ENCODE results near the gene RAB40C.

The RAB40C gene

DNA sequence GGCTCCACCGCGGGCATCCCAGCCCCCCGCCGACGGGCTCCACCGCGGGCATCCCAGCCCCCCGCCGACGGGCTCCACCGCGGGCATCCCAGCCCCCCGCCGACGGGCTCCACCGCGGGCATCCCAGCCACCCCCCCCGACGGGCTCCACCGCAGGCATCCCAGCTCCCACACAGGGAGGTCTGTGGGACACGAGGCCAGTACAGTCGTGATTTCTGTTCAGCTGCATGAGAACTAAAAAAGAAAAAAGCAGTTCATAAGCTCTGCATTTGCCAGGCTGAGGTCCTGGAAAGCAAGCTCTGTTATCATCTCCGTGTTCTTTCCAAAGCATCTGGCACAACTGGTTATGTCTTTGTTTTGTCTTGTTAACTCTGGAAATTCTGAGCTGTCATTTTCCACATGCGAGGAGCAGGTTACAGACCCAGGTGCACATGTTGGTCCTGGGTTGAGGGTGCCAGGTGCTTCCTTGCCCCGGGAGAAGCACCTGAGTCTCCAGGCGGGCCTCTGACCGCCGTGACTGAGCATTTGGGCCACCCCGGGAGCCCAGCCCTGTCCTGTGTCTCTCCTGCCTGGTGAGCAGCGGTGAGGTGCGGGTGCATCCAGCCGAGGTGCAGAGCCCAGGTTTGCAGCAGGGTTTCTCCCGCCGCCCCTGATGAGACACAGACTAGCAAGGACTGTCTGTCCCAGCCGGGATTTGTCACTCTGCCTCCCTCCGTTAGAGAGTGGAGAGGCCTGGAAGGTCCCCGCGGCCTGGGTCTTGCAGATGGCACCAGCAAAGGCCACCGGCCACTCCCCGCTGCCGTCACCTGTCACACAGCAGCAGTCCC lies 31.0 kb downstream of the RAB40C start:
- ATAC-seq (ENCODE audit: low read depth): no peak
- no peaks in the 10 kb centered on the region for H3K27me3 Mint-ChIP-seq
- H3K4me1 Mint-ChIP-seq: peaks cover 3% of the 10 kb centered on the region
- no peak overlapping the region for H3K27ac Mint-ChIP-seq
- no peak for DNase-seq (ENCODE audit: low spot score in 2 of 2)
- no peaks in the 10 kb centered on the region for H3K9me3 Mint-ChIP-seq
- no peak overlapping the region for H3K4me3 Mint-ChIP-seq
- no peaks in the 10 kb centered on the region for H3K36me3 Mint-ChIP-seq

DNA sequence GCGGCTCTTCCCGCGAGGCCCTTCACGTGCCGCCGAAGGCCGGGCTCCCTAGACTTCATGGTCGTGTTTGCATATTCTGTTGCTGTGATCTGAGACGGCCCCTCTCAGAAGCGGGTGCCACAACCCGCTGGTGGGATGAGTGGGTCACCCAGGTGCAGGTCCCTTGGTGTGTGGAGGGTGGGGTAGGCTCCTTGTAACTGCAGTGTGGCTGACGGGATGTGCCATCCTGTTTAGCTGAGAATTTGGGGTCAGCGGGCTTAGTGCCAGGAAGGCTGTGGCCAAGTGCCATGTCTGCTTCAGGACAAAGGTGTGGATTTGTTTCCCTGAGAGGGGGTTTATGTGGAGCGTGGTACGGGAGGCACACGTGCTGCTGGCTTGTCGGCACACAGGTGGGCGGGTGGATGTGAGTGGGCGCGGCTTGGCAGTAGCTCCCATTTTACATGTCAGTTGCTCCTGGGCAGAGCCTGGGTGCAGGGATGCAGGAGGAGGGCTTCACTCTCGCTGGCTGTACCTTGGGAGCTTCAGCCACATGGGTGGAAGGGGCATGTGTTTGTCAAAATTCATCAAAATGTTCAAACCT lies 31.8 kb downstream of the RAB40C start:
- peaks cover 3% of the 10 kb centered on the region for H3K4me1 Mint-ChIP-seq
- H3K27me3 Mint-ChIP-seq: no peaks in the 10 kb centered on the region
- H3K36me3 Mint-ChIP-seq: peaks cover 3% of the 10 kb centered on the region
- no peak overlapping the region for H3K27ac Mint-ChIP-seq
- ATAC-seq (ENCODE audit: low read depth) (no peak), DNase-seq (ENCODE audit: low spot score in 2 of 2) (no peak)
- H3K4me3 Mint-ChIP-seq: no peak overlapping the region
- H3K9me3 Mint-ChIP-seq: no peaks in the 10 kb centered on the region

DNA sequence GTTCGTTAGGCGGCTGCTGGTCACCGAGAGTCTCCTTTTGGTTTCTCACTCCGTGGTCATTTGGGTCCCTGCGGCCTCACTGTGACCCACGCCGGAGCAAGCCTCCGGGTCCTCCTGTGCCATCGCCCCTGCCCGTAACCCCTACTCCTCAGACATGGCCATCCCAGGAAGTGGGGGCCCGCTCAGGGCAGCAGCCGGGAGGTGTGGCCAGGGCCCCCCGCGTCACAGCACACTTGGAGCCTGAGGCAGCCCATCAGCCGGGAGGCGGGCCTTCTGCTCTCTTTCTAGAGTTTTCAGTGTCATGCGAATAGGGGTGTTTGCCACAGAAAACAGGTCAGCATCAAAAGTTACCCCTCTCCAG lies 33.0 kb downstream of the RAB40C start:
- Mint-ChIP-seq H3K27ac (no peak overlapping the region), H3K27me3 (no peaks in the 10 kb centered on the region), H3K4me1 (peaks cover 3% of the 10 kb centered on the region), H3K4me3 (no peak overlapping the region), H3K9me3 (no peaks in the 10 kb centered on the region), H3K36me3 (peaks cover 5% of the 10 kb centered on the region)
- no peak for ATAC-seq (ENCODE audit: low read depth)
- no peak for DNase-seq (ENCODE audit: low spot score in 2 of 2)

DNA sequence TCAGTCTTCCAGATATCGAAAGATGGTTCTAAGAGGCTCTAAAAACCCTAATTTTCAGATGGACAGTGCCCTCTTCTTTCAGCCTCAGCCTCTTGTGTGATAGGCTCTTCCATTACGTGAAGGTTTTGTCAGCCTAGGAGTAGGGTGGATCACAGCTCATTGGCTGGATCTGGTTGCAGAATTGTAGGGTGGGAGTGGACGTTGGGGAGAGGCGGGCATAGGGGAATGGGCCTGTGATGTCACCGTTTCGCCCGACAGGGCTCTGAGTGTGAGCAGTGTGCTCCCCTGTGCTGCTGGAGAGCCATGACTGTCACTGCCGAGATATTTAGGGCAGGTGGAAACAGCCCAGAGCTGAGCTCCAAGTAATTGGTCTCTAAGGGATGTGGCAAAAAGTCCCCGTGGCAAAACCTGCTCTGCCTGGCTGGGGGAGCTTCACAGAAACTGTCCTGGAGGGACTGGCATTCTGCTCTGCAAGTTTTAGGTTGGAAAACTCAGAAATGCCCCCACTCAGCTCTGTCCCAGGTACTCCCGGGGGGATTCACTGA lies 34.7 kb downstream of the RAB40C start:
- ATAC-seq (ENCODE audit: low read depth) (no peak), DNase-seq (ENCODE audit: low spot score in 2 of 2) (no peak)
- Mint-ChIP-seq H3K27ac (no peak overlapping the region), H3K27me3 (no peaks in the 10 kb centered on the region), H3K9me3 (no peaks in the 10 kb centered on the region), H3K4me1 (peaks cover 3% of the 10 kb centered on the region), H3K4me3 (no peak overlapping the region), H3K36me3 (peaks cover 5% of the 10 kb centered on the region)

DNA sequence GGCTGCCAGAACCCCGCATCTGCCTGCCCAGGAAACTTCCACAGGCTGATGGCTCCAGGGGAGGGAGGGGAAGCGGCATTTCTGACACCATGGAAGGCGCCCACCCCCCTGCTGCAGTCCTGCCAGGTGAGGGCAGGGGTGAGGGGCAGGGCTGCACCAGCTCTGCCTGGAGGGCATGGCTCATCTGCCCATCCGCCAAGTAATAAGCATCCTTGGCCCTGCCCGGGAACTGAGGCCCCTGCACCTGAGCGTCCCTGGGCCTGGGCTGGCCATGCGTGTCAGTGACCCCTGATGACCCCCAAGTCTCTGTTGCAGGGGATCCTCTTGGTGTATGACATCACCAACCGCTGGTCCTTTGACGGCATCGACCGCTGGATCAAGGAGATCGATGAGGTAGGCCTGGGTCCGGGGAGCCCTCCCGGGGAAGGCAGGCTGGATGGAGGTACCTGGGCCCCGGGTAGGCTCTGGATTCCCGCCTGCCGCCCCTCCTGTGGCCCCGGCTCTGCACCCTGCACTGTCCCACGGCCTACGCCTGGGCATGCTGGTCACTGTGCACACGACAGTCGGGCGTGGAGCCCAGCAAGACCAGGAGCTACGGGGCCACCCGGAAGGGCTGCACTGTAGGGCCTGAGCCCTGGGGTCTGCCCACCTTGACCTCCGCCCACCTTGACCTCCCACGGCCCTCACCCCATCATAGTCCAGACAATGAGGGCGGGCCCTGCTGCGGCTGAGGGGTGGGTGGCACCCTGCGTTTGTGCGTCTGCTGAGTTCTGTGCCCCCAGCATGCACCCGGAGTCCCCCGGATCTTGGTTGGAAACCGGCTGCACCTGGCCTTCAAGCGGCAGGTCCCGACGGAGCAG lies 35.5 kb downstream of the RAB40C start:
- Mint-ChIP-seq H3K27ac (no peak overlapping the region), H3K4me3 (no peak overlapping the region), H3K36me3 (peaks cover 5% of the 10 kb centered on the region), H3K27me3 (no peaks in the 10 kb centered on the region), H3K9me3 (no peaks in the 10 kb centered on the region), H3K4me1 (peaks cover 3% of the 10 kb centered on the region)
- ATAC-seq (ENCODE audit: low read depth) (no peak), DNase-seq (ENCODE audit: low spot score in 2 of 2) (no peak)

DNA sequence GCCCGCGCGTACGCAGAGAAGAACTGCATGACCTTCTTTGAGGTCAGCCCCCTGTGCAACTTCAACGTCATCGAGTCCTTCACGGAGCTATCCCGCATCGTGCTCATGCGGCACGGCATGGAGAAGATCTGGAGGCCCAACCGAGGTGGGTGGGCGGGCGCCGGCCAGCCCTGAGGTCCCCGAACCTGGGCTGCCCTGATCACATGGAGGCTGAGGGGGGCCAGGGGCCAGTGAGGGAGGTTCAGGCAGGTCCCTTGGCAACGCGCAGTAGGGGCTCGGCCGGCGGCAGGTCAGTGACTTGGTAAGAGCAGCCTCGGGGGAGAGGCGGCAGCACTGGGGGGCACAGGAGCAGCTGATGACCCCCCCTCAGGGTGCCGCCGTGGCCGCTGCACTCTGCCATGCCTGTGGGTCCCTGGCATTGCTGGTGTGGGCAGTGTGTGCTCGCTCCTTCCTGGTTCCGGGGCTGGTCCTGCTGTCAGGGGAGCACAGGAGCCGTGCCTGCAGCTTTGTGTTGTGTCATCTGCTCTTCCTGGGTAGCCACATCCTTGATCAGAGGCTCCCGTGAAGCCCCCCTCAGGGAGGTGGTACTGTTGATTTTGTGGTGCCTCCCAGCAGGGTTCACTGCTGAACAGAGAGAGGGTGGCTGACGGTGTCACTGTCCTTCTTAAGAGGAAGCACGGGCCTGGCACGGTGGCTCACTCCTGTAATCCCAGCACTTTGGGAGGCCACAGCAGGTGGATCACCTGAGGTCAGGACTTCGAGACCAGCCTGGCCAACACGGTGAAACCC lies 36.3 kb downstream of the RAB40C start:
- H3K4me3 Mint-ChIP-seq: no peak overlapping the region
- H3K9me3 Mint-ChIP-seq: no peaks in the 10 kb centered on the region
- no peak for ATAC-seq (ENCODE audit: low read depth)
- DNase-seq (ENCODE audit: low spot score in 2 of 2): no peak
- H3K27ac Mint-ChIP-seq: no peak overlapping the region
- H3K4me1 Mint-ChIP-seq: peaks cover 3% of the 10 kb centered on the region
- no peaks in the 10 kb centered on the region for H3K27me3 Mint-ChIP-seq
- H3K36me3 Mint-ChIP-seq: peaks cover 5% of the 10 kb centered on the region

DNA sequence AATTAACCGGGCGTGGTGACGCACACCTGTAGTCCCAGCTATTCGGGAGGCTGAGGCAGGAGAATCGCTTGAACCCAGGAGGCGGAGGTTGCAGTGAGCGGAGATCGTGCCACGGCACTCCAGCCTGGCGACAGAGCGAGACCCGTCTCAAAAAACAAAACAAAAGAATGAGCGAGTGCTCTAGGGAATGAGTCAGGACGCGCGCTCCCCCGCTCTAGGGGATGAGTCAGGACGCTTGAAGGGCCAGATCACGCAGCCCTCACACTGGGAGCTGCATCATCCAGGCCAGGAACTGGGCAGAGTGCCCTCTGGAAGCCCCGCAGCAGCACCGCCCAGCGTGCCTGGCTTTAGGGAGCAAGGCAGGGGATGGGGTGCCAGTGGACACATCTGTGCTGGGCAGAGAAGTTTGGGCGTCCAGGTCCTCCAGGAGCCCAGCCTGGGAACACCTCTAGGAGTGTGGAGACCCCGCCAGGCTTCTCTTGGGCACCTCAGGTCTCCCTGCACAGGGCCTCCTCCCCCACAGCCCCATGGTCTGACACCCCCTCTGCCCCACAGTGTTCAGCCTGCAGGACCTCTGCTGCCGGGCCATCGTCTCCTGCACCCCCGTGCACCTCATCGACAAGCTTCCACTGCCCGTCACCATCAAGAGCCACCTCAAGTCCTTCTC lies 37.1 kb downstream of the RAB40C start:
- peaks cover 3% of the 10 kb centered on the region for H3K27me3 Mint-ChIP-seq
- DNase-seq (ENCODE audit: low spot score in 2 of 2) (no peak), ATAC-seq (ENCODE audit: low read depth) (no peak)
- no peak overlapping the region for H3K27ac Mint-ChIP-seq
- H3K36me3 Mint-ChIP-seq: peaks cover 5% of the 10 kb centered on the region
- H3K4me3 Mint-ChIP-seq: no peak overlapping the region
- no peaks in the 10 kb centered on the region for H3K9me3 Mint-ChIP-seq
- H3K4me1 Mint-ChIP-seq: peaks cover 3% of the 10 kb centered on the region

DNA sequence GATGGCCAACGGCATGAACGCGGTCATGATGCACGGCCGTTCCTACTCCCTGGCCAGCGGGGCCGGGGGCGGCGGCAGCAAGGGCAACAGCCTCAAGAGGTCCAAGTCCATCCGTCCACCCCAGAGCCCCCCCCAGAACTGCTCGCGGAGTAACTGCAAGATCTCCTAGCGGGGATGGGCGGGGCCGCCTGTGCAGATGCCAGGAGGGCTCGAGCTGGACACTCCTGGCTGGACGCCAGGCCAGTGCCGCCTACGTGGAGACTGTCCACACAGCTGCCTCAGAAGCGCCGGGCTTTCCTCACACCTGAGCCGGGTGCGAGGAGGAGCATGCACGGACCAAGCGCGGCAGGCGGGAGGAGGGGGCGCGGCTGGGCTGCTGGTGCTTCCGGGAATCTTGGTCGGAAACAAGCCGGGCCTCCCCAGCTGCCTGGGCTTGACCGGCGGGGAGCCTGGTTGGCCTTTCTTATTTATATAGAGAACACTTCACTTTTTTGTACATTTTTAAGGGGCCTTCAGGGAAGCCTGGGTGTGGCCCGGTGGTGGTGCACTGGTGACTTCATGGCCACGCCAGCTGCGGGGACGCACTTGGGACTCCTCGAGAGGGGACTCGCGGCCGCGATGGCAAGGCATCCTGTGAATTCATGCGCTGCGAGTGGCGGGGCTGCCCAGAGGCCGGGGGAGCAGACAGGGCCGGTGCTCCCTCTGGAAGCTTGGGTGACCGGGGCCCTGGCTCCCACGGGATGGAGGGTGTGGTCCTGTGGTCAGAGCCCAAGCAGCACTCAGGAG lies 37.8 kb downstream of the RAB40C start:
- H3K27ac Mint-ChIP-seq: no peak overlapping the region

DNA sequence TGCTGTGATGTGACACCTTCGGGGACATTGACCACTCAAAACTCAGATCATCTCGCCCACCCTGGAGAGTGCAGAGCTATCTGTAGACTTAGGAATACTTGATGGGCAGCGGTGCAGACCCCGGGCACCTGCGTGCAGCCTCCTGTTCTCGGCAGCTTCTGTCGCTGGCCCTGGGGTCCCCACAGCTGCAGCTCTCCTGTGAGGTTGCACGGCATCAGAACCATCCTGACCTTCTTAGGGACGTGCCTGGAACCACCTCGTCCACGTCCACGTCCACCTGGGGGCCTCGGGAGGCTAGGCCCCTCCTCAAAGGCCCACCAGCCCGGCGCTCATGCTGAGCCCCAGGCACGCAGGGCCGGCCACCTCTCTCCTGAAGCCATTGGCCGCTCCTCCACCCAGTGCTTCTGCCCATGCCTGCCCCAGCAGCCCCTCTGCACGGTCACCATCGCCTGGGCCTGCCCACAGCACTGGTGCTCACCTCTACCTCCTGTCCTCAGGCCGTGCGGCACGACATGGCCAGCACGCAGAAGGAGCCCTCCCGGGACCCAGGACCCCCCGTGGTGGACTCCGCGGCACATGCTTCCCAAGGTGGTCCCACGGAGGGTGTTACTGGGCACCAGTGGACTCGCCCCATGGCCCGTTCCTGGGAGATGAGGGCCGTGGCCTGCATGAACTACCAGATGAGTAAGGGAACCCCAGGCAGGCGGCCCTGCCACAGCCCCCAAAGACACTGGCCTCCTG lies 38.6 kb downstream of the RAB40C start:
- no peaks in the 10 kb centered on the region for H3K9me3 Mint-ChIP-seq
- H3K4me1 Mint-ChIP-seq: peaks cover 3% of the 10 kb centered on the region
- no peak for DNase-seq (ENCODE audit: low spot score in 2 of 2)
- no peak overlapping the region for H3K27ac Mint-ChIP-seq
- H3K27me3 Mint-ChIP-seq: peaks cover 3% of the 10 kb centered on the region
- no peak overlapping the region for H3K4me3 Mint-ChIP-seq
- no peak for ATAC-seq (ENCODE audit: low read depth)
- peaks cover 5% of the 10 kb centered on the region for H3K36me3 Mint-ChIP-seq

More for the DNA sequence above, 37.8 kb downstream of the RAB40C start:
- peaks cover 3% of the 10 kb centered on the region for H3K4me1 Mint-ChIP-seq
- peaks cover 5% of the 10 kb centered on the region for H3K36me3 Mint-ChIP-seq
- H3K27me3 Mint-ChIP-seq: peaks cover 3% of the 10 kb centered on the region
- H3K9me3 Mint-ChIP-seq: no peaks in the 10 kb centered on the region
- no peak for ATAC-seq (ENCODE audit: low read depth)
- DNase-seq (ENCODE audit: low spot score in 2 of 2): no peak
- no peak overlapping the region for H3K4me3 Mint-ChIP-seq

DNA sequence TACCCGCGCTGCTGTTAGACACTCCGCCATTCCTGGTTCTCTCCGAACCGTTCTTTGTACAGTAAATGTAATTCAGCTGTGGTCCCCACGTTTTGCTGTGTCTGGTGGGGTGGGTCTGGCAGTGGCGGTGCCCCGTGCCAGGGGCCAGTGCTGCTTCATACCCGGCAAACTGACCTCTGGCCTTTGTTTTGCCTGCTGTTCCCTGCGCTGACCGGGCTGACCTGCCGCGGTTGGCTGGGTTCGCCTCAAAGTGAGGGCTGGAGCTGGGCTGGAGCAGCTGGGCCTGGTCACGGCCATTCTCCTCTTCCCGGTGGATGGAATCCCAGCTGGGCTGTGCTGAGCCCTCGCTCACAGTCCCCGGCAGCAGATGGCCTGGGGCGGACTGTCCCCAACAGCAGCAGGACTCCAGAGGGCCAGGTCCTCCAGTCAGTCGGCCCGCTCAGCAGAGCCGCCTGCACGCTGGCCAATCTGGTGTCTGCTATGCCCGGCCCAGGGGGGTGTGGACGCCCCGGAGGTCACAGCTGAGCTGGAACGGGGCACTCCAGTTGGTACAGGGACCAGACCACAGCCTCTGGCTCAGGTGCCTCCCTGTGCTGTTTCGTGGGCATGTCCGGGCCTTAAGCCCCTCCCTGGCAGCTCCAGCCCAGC lies 39.4 kb downstream of the RAB40C start:
- peaks cover 5% of the 10 kb centered on the region for H3K36me3 Mint-ChIP-seq
- H3K4me3 Mint-ChIP-seq: no peak overlapping the region
- no peak for ATAC-seq (ENCODE audit: low read depth)
- H3K27me3 Mint-ChIP-seq: peaks cover 3% of the 10 kb centered on the region
- no peak for DNase-seq (ENCODE audit: low spot score in 2 of 2)
- H3K27ac Mint-ChIP-seq: no peak overlapping the region
- peaks cover 3% of the 10 kb centered on the region for H3K4me1 Mint-ChIP-seq
- H3K9me3 Mint-ChIP-seq: no peaks in the 10 kb centered on the region

DNA sequence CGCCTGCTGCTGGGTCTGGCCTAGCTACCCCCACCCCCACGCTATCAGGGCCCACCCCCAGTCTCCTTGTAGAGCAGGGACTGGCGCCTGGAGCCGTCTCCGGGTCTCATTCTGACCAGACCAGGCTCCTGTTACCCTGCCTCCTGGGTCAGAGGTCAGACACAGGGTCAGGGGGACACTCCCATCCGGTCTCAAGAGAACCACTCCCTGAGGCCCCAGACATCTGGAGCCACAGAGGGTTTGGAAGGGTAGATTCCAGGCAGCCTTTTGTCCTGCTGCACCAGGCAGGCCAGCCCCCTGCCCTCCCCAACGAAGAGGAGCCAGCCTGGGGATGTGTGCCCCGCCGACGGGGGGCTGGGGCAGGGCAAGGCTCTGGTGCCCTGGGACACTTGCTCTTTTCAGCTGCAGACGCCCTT lies 40.0 kb downstream of the RAB40C start:
- peaks cover 5% of the 10 kb centered on the region for H3K36me3 Mint-ChIP-seq
- no peak overlapping the region for H3K4me3 Mint-ChIP-seq

More for the DNA sequence above, 40.0 kb downstream of the RAB40C start:
- H3K9me3 Mint-ChIP-seq: no peaks in the 10 kb centered on the region
- peaks cover 3% of the 10 kb centered on the region for H3K27me3 Mint-ChIP-seq
- DNase-seq (ENCODE audit: low spot score in 2 of 2) (no peak), ATAC-seq (ENCODE audit: low read depth) (no peak)
- H3K4me1 Mint-ChIP-seq: peaks cover 4% of the 10 kb centered on the region
- no peak overlapping the region for H3K27ac Mint-ChIP-seq

Data from memory B cell (primary cell).